ENCODE results near the gene ZNF593. TPM values are rescaled to one million over a fixed set of nuclear protein-coding genes. Genes with fewer than 3 reads are reported as not detected.

ZNF593 gene
- total RNA-seq, 1 donor from 2014 or later, result 3.3 TPM

- no peak overlapping the region for H3K9ac ChIP-seq
- Mint-ChIP-seq H3K9me3 (no peaks in the 10 kb centered on the region), H3K4me3 (no peak overlapping the region), H3K27ac (no peak overlapping the region), H3K4me1 (peaks cover 13% of the 10 kb centered on the region), H3K36me3 (peaks cover 2% of the 10 kb centered on the region), H3K27me3 (ENCODE audit: insufficient read depth, low read depth) (peaks cover 11% of the 10 kb centered on the region)
- no peaks in the 10 kb centered on the region for H3K36me3 ChIP-seq
- no peaks in the 10 kb centered on the region for H3K27me3 ChIP-seq
- DNase-seq (ENCODE audit: low spot score), result no peak
- no peaks in the 10 kb centered on the region for H4K20me1 ChIP-seq (ENCODE audit: low read depth)
- no peak overlapping the region for H3K27ac ChIP-seq
- H3F3A ChIP-seq (ENCODE audit: low read depth), result peaks cover 2% of the 10 kb centered on the region
- no peaks in the 10 kb centered on the region for H3K4me1 ChIP-seq
- no peak overlapping the region for H3K4me3 ChIP-seq
- no peak overlapping the region for H2AFZ ChIP-seq (replicated peaks)
- no peaks in the 10 kb centered on the region for H3K79me2 ChIP-seq (ENCODE audit: low read depth)
- TF ChIP-seq, protein P1, sequence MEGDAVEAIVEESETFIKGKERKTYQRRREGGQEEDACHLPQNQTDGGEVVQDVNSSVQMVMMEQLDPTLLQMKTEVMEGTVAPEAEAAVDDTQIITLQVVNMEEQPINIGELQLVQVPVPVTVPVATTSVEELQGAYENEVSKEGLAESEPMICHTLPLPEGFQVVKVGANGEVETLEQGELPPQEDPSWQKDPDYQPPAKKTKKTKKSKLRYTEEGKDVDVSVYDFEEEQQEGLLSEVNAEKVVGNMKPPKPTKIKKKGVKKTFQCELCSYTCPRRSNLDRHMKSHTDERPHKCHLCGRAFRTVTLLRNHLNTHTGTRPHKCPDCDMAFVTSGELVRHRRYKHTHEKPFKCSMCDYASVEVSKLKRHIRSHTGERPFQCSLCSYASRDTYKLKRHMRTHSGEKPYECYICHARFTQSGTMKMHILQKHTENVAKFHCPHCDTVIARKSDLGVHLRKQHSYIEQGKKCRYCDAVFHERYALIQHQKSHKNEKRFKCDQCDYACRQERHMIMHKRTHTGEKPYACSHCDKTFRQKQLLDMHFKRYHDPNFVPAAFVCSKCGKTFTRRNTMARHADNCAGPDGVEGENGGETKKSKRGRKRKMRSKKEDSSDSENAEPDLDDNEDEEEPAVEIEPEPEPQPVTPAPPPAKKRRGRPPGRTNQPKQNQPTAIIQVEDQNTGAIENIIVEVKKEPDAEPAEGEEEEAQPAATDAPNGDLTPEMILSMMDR (IDR thresholded peaks at IDR 0.05), result no peak
- TF ChIP-seq EZH2phosphoT487 (IDR thresholded peaks at IDR 0.05) (no peak), EZH2 (IDR thresholded peaks at IDR 0.05) (no peak)
- H3K4me2 ChIP-seq, result no peak overlapping the region
- H3K9me3 ChIP-seq (ENCODE audit: low read depth), result no peaks in the 10 kb centered on the region
These were observed 12.6 kb downstream of the ZNF593 start for GRCh38 chr1:26182383-26182696.

GRCh38 chr1:26184086-26184485, 14.4 kb downstream of the ZNF593 start:
- no peaks in the 10 kb centered on the region for H3K4me1 ChIP-seq
- TF ChIP-seq EZH2 (IDR thresholded peaks at IDR 0.05) (no peak), EZH2phosphoT487 (IDR thresholded peaks at IDR 0.05) (no peak)
- TF ChIP-seq, protein P1 (IDR thresholded peaks at IDR 0.05), result no peak
- no peak overlapping the region for H2AFZ ChIP-seq (replicated peaks)
- no peak for DNase-seq (ENCODE audit: low spot score)
- no peak overlapping the region for H3K27ac Mint-ChIP-seq
- H3K9me3 ChIP-seq (ENCODE audit: low read depth), result no peaks in the 10 kb centered on the region
- no peak overlapping the region for H3K4me2 ChIP-seq
- H3K9ac ChIP-seq, result no peak overlapping the region
- H3K27me3 ChIP-seq, result no peaks in the 10 kb centered on the region
- no peaks in the 10 kb centered on the region for H4K20me1 ChIP-seq (ENCODE audit: low read depth)
- no peak overlapping the region for H3K4me3 ChIP-seq
- H3K36me3 ChIP-seq, result no peaks in the 10 kb centered on the region
- H3K79me2 ChIP-seq (ENCODE audit: low read depth), result no peaks in the 10 kb centered on the region
- H3K4me3 Mint-ChIP-seq, result no peak overlapping the region
- H3K27ac ChIP-seq, result no peak overlapping the region
- peaks cover 11% of the 10 kb centered on the region for H3K27me3 Mint-ChIP-seq (ENCODE audit: insufficient read depth, low read depth)
- H3K9me3 Mint-ChIP-seq, result no peaks in the 10 kb centered on the region
- H3F3A ChIP-seq (ENCODE audit: low read depth), result no peaks in the 10 kb centered on the region
- peaks cover 2% of the 10 kb centered on the region for H3K36me3 Mint-ChIP-seq
- H3K4me1 Mint-ChIP-seq, result peaks cover 10% of the 10 kb centered on the region

DNA sequence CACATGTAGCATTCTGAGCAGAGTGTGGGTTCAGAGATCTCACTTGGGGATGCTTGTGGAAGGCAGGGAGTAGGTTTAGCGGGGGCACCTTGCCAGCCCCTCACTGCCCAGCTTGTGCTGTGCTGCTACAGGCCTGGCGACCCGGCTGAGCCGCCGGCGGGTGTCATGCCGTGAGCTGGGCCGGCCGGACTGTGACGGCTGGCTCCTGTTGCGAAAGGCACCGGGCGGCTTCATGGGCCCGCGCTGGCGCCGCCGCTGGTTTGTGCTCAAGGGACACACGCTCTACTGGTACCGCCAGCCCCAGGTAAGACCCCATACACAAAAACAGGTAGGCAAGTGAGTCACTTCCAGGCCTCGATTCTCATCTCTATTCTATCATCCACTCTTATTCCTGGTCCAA, 15.2 kb downstream of the ZNF593 start:
- Histone ChIP-seq H3F3A (ENCODE audit: low read depth) (no peaks in the 10 kb centered on the region), H3K4me1 (no peaks in the 10 kb centered on the region), H4K20me1 (ENCODE audit: low read depth) (no peaks in the 10 kb centered on the region), H3K36me3 (no peaks in the 10 kb centered on the region), H3K9me3 (ENCODE audit: low read depth) (no peaks in the 10 kb centered on the region), H3K4me3 (no peak overlapping the region), H3K27ac (no peak overlapping the region), H3K27me3 (no peaks in the 10 kb centered on the region), H3K79me2 (ENCODE audit: low read depth) (no peaks in the 10 kb centered on the region), H2AFZ (replicated peaks) (no peak overlapping the region), H3K9ac (no peak overlapping the region), H3K4me2 (no peak overlapping the region)
- Mint-ChIP-seq H3K9me3 (peaks cover 4% of the 10 kb centered on the region), H3K4me1 (peaks cover 15% of the 10 kb centered on the region), H3K36me3 (peaks cover 2% of the 10 kb centered on the region), H3K4me3 (no peak overlapping the region), H3K27ac (no peak overlapping the region), H3K27me3 (ENCODE audit: insufficient read depth, low read depth) (peaks cover 12% of the 10 kb centered on the region)
- no peak for DNase-seq (ENCODE audit: low spot score)
- TF ChIP-seq, protein P1 (IDR thresholded peaks at IDR 0.05), result no peak
- no peak for TF ChIP-seq EZH2phosphoT487 (IDR thresholded peaks at IDR 0.05)
- TF ChIP-seq EZH2 (IDR thresholded peaks at IDR 0.05), result no peak

- Histone ChIP-seq H3K9me3 (ENCODE audit: low read depth) (no peaks in the 10 kb centered on the region), H3K27me3 (no peaks in the 10 kb centered on the region), H3K4me3 (no peak overlapping the region), H3K4me1 (peaks cover 4% of the 10 kb centered on the region), H3F3A (ENCODE audit: low read depth) (no peaks in the 10 kb centered on the region), H2AFZ (replicated peaks) (no peak overlapping the region), H3K4me2 (no peak overlapping the region), H3K27ac (no peak overlapping the region), H4K20me1 (ENCODE audit: low read depth) (no peaks in the 10 kb centered on the region), H3K36me3 (no peaks in the 10 kb centered on the region), H3K9ac (no peak overlapping the region), H3K79me2 (ENCODE audit: low read depth) (no peaks in the 10 kb centered on the region)
- H3K27ac Mint-ChIP-seq, result no peak overlapping the region
- H3K36me3 Mint-ChIP-seq, result no peaks in the 10 kb centered on the region
- peaks cover 11% of the 10 kb centered on the region for H3K27me3 Mint-ChIP-seq (ENCODE audit: insufficient read depth, low read depth)
- TF ChIP-seq, protein P1 (IDR thresholded peaks at IDR 0.05), result no peak
- TF ChIP-seq EZH2phosphoT487 (IDR thresholded peaks at IDR 0.05), result no peak
- no peak for TF ChIP-seq EZH2 (IDR thresholded peaks at IDR 0.05)
- no peak overlapping the region for H3K4me3 Mint-ChIP-seq
- peaks cover 4% of the 10 kb centered on the region for H3K9me3 Mint-ChIP-seq
- peaks cover 17% of the 10 kb centered on the region for H3K4me1 Mint-ChIP-seq
- DNase-seq (ENCODE audit: low spot score), result no peak
These were observed 18.2 kb downstream of the ZNF593 start for GRCh38 chr1:26187882-26188281.
